Astrocyte of the cerebellum (primary cell): ENCODE measurements around the gene KLHL13.
"Not testable (repeated sequence)": the region's sequence is repeated elsewhere in the genome, so short reads cannot be mapped to it uniquely, and the experiment has no call there.

Source experiments
- DNase-seq: peaks from one replicate; pipeline ENCODE4 v3.0.0-alpha.2; 2011; ENCODE audit warnings: low read depth
- H3K4me3 ChIP-seq: 2 replicates; pipeline ENCODE4 v1.5.1; 2011; ENCODE audit warnings: mild to moderate bottlenecking, low read depth, low read length, moderate library complexity
- CTCF ChIP-seq: IDR thresholded peaks from 2 replicates; pipeline ENCODE4 v1.5.1; 2012; ENCODE audit warnings: low read length, low read depth, moderate library complexity, mild to moderate bottlenecking; ENCODE audit errors: missing control alignments
- in situ Hi-C: cut with HindIII; loops from 2 replicates; pipeline ENCODE4 v1.10.0; 2017; ENCODE audit warnings: low sequenced_read_pairs

Gene KLHL13

GRCh38 chrX:118024482-118024881, 92.1 kb downstream of the KLHL13 start:
- in situ Hi-C loops = no loop called here
- no peak for TF ChIP-seq CTCF
- no peak for DNase-seq
- no peak overlapping the region for H3K4me3 ChIP-seq

GRCh38 chrX:118022753-118023152, 93.9 kb downstream of the KLHL13 start:
- no peak overlapping the region for H3K4me3 ChIP-seq
- no peak for TF ChIP-seq CTCF
- DNase-seq = no peak
- in situ Hi-C loops = no loop called here

GRCh38 chrX:118016422-118016821, 100.2 kb downstream of the KLHL13 start:
- no peak overlapping the region for H3K4me3 ChIP-seq
- no peak for DNase-seq
- no peak for TF ChIP-seq CTCF
- in situ Hi-C loops = no loop called here

GRCh38 chrX:118002417-118002816, 114.2 kb downstream of the KLHL13 start:
- H3K4me3 ChIP-seq, DNase-seq, in situ Hi-C loops: not testable (repeated sequence)

- DNase-seq = no peak
- no peak overlapping the region for H3K4me3 ChIP-seq
- TF ChIP-seq CTCF = no peak
- in situ Hi-C loops = no loop called here
Observed at GRCh38 chrX:118000518-118000917, 116.1 kb downstream of the KLHL13 start.

GRCh38 chrX:117998171-117998570, 118.4 kb downstream of the KLHL13 start:
- H3K4me3 ChIP-seq = no peak overlapping the region
- in situ Hi-C loops = no loop called here
- no peak for DNase-seq
- no peak for TF ChIP-seq CTCF

- H3K4me3 ChIP-seq = no peak overlapping the region
- peak; percentile 55 for TF ChIP-seq CTCF
- in situ Hi-C loops = no loop called here
Observed at GRCh38 chrX:117996918-117997480, 119.6 kb downstream of the KLHL13 start.

More at GRCh38 chrX:117996918-117997480, 119.6 kb downstream of the KLHL13 start:
- no peak for DNase-seq
